ENCODE measurements around the gene NT5DC1. TPM values are rescaled to one million over a fixed set of nuclear protein-coding genes. Genes with fewer than 3 reads are reported as not detected.

Gene NT5DC1
- polyA plus RNA-seq, 3 donors, result 10.5 to 24.6 (median 15.5) TPM

- 0 to 1% (median 1%) methylated on average over 53 of the region's 53 CpGs for WGBS, 3 donors
These were observed 153.0 kb downstream of the NT5DC1 start, which contains the start of gene TSPYL4 for GRCh38 chr6:116253505-116254296. TSPYL4 (minus strand) TSS chr6:116254075; CDS start chr6:116254008, 67 bp downstream.

GRCh38 chr6:116254297-116255056, 153.8 kb downstream of the NT5DC1 start:
- no peak overlapping the region for H3K27ac ChIP-seq (ENCODE audit: low read depth, low read length)
- 14 to 18% (median 14%) methylated on average over 4 of the region's 4 CpGs for WGBS, 3 donors

More at GRCh38 chr6:116253505-116254296, 153.0 kb downstream of the NT5DC1 start, which contains the start of gene TSPYL4:
- no peak within 1 kb of the TSS for H3K27ac ChIP-seq (ENCODE audit: low read depth, low read length)

GRCh38 chr6:116255246-116255800, 154.7 kb downstream of the NT5DC1 start:
- 14 to 65% (median 55%) methylated on average over 5 of the region's 5 CpGs for WGBS, 3 donors

GRCh38 chr6:116256694-116257093, 156.0 kb downstream of the NT5DC1 start:
- no peak overlapping the region for H3K27ac ChIP-seq (ENCODE audit: low read depth, low read length)
- WGBS, 3 donors, result 89 to 95% (median 95%) methylated on average over 1 of the region's 1 CpG

More at GRCh38 chr6:116255246-116255800, 154.7 kb downstream of the NT5DC1 start:
- H3K27ac ChIP-seq (ENCODE audit: low read depth, low read length), result no peak overlapping the region

GRCh38 chr6:116258520-116258919, 157.9 kb downstream of the NT5DC1 start:
- WGBS, 3 donors, result 87 to 96% (median 95%) methylated on average over 18 of the region's 18 CpGs

GRCh38 chr6:116263353-116263752, 162.7 kb downstream of the NT5DC1 start:
- H3K27ac ChIP-seq (ENCODE audit: low read depth, low read length), result no peak overlapping the region
- 96 to 100% (median 96%) methylated on average over 1 of the region's 1 CpG for WGBS, 3 donors

More at GRCh38 chr6:116258520-116258919, 157.9 kb downstream of the NT5DC1 start:
- H3K27ac ChIP-seq (ENCODE audit: low read depth, low read length), result no peak overlapping the region

- 84 to 87% (median 86%) methylated on average over 4 of the region's 4 CpGs for WGBS, 3 donors
- H3K27ac ChIP-seq (ENCODE audit: low read depth, low read length), result no peak overlapping the region
These were observed 164.6 kb downstream of the NT5DC1 start for GRCh38 chr6:116265041-116265829.

- no peak overlapping the region for H3K27ac ChIP-seq (ENCODE audit: low read depth, low read length)
These were observed 166.2 kb downstream of the NT5DC1 start for GRCh38 chr6:116266803-116267202.

- WGBS, 3 donors, result 52 to 57% (median 52%) methylated on average over 3 of the region's 3 CpGs
- H3K27ac ChIP-seq (ENCODE audit: low read depth, low read length), result no peak overlapping the region
These were observed 167.4 kb downstream of the NT5DC1 start for GRCh38 chr6:116267836-116268588.

- H3K27ac ChIP-seq (ENCODE audit: low read depth, low read length), result no peak overlapping the region
- WGBS, 3 donors, result 28 to 31% (median 31%) methylated on average over 3 of the region's 3 CpGs
These were observed 168.1 kb downstream of the NT5DC1 start for GRCh38 chr6:116268589-116269293.

GRCh38 chr6:116271149-116271708, 170.6 kb downstream of the NT5DC1 start:
- H3K27ac ChIP-seq (ENCODE audit: low read depth, low read length), result no peak overlapping the region
- 59 to 79% (median 59%) methylated on average over 2 of the region's 2 CpGs for WGBS, 3 donors

GRCh38 chr6:116277124-116277523, 176.5 kb downstream of the NT5DC1 start:
- 15 to 32% (median 23%) methylated on average over 3 of the region's 3 CpGs for WGBS, 3 donors
- H3K27ac ChIP-seq (ENCODE audit: low read depth, low read length), result no peak overlapping the region

GRCh38 chr6:116278481-116278829, 177.8 kb downstream of the NT5DC1 start:
- WGBS, 3 donors, result 44 to 74% (median 74%) methylated on average over 11 of the region's 11 CpGs
- no peak overlapping the region for H3K27ac ChIP-seq (ENCODE audit: low read depth, low read length)

- 5 to 12% (median 9%) methylated on average over 12 of the region's 12 CpGs for WGBS, 3 donors
These were observed 178.2 kb downstream of the NT5DC1 start for GRCh38 chr6:116278854-116279231.

GRCh38 chr6:116279232-116280160, 178.8 kb downstream of the NT5DC1 start, which contains the start of gene TSPYL1:
TSPYL1 (minus strand) TSS chr6:116279930; CDS start chr6:116279830, 100 bp downstream.
- H3K27ac ChIP-seq (ENCODE audit: low read depth, low read length), result peak within 1 kb of the TSS; percentile 60
- WGBS, 3 donors, result 0 to 1% (median 0%) methylated on average over 68 to 71 of the region's 71 CpGs

More at GRCh38 chr6:116278854-116279231, 178.2 kb downstream of the NT5DC1 start:
- peak overlapping the region; percentile 60 for H3K27ac ChIP-seq (ENCODE audit: low read depth, low read length)
